ENCODE results near the gene C16orf90.

The C16orf90 gene

DNA sequence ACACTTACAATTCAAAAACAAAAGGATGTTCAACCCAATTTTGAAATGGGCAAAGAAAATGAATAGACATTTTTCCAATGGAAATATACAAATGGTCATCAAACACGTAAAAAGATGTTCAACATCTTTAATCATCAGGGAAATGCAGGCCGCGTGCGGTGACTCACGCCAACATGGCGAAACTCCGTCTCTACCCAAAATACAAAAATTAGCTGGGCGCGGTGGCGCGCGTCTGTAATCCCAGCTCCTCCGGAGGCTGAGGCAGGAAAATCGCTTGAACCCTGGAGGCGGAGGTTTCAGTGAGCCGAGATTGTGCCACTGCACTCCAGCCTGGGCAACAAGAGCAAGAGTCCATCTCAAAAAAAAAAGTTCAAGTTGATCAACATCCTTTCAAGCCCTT is 3.7 kb upstream of the C16orf90 start:
- H4K20me1 ChIP-seq (ENCODE audit: insufficient read depth), result no peaks in the 10 kb centered on the region
- TF ChIP-seq, protein P1, sequence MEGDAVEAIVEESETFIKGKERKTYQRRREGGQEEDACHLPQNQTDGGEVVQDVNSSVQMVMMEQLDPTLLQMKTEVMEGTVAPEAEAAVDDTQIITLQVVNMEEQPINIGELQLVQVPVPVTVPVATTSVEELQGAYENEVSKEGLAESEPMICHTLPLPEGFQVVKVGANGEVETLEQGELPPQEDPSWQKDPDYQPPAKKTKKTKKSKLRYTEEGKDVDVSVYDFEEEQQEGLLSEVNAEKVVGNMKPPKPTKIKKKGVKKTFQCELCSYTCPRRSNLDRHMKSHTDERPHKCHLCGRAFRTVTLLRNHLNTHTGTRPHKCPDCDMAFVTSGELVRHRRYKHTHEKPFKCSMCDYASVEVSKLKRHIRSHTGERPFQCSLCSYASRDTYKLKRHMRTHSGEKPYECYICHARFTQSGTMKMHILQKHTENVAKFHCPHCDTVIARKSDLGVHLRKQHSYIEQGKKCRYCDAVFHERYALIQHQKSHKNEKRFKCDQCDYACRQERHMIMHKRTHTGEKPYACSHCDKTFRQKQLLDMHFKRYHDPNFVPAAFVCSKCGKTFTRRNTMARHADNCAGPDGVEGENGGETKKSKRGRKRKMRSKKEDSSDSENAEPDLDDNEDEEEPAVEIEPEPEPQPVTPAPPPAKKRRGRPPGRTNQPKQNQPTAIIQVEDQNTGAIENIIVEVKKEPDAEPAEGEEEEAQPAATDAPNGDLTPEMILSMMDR (conservative IDR thresholded peaks at IDR 0.05; ENCODE audit: low read depth, low read length), result no peak

DNA sequence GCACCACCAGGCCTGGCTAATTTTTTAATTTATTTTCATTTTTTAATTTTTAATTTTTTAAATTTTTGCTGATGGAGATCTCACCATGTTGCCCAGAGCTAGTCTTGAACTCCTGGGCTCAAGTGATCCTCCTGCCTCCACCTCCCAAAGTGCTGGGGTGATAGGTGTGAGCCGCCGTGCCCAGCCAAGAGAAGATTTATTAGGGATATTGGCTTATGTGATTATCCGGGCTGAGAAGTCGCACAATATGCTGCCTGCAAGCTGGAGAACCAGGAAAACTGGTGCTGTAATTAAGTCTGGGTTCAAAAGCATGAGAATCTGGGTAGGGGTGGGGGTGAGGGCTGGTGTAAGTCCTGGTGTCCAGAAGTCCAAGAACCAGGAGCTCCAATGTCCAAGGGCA is 2.5 kb upstream of the C16orf90 start:
- Histone ChIP-seq H3K36me3 (ENCODE audit: insufficient read depth) (no peaks in the 10 kb centered on the region), H3K9ac (no peak overlapping the region), H3K27ac (no peak overlapping the region), H2AFZ (ENCODE audit: low read depth) (no peak overlapping the region), H3K4me3 (IDR thresholded peaks at IDR 0.05; ENCODE audit: insufficient read depth, low read depth, low read length) (no peak overlapping the region), H3K79me2 (ENCODE audit: insufficient read depth, low read depth) (peaks cover 10% of the 10 kb centered on the region), H3K4me2 (no peak overlapping the region), H3K4me1 (ENCODE audit: low read depth, poor library complexity, severe bottlenecking) (peaks cover 16% of the 10 kb centered on the region), H3K27me3 (ENCODE audit: insufficient read depth, low read depth) (no peaks in the 10 kb centered on the region), H4K20me1 (ENCODE audit: insufficient read depth) (no peaks in the 10 kb centered on the region)
- TF ChIP-seq, protein P1 (conservative IDR thresholded peaks at IDR 0.05; ENCODE audit: low read depth, low read length), result no peak

More for the DNA sequence above, 3.7 kb upstream of the C16orf90 start:
- H3K9ac ChIP-seq, result no peak overlapping the region
- no peaks in the 10 kb centered on the region for H3K36me3 ChIP-seq (ENCODE audit: insufficient read depth)
- no peak overlapping the region for H3K4me3 ChIP-seq (IDR thresholded peaks at IDR 0.05; ENCODE audit: insufficient read depth, low read depth, low read length)
- H3K4me1 ChIP-seq (ENCODE audit: low read depth, poor library complexity, severe bottlenecking), result peaks cover 28% of the 10 kb centered on the region
- H2AFZ ChIP-seq (ENCODE audit: low read depth), result no peak overlapping the region
- no peak overlapping the region for H3K4me2 ChIP-seq
- no peaks in the 10 kb centered on the region for H3K27me3 ChIP-seq (ENCODE audit: insufficient read depth, low read depth)
- no peak overlapping the region for H3K27ac ChIP-seq
- peaks cover 10% of the 10 kb centered on the region for H3K79me2 ChIP-seq (ENCODE audit: insufficient read depth, low read depth)

DNA sequence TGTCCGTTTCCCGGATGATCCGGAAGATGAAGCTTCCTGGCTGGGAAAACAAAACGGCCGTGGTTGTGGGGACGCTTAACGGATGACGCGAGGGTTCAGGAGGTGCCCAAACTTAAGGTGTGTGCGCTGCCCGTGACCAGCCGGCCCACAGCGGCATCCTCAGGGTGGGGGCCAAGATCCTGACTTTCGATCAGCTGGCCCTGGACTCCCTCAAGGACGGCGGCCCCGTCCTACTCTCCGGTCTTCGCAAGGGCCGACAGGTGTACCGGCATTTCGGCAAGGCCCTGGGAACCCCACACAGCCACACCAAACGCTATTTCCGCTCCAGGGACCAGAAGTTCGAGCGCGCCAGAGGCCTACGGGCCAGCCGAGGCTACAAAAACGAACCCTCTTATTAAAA is 1.1 kb upstream of the C16orf90 start:
- no peak overlapping the region for H3K9ac ChIP-seq
- no peak overlapping the region for H3K4me2 ChIP-seq
- H3K4me3 ChIP-seq (IDR thresholded peaks at IDR 0.05; ENCODE audit: insufficient read depth, low read depth, low read length), result no peak overlapping the region
- no peak overlapping the region for H2AFZ ChIP-seq (ENCODE audit: low read depth)
- TF ChIP-seq, protein P1 (conservative IDR thresholded peaks at IDR 0.05; ENCODE audit: low read depth, low read length), result no peak
- H3K4me1 ChIP-seq (ENCODE audit: low read depth, poor library complexity, severe bottlenecking), result peaks cover 2% of the 10 kb centered on the region
- no peak overlapping the region for H3K27ac ChIP-seq
- no peaks in the 10 kb centered on the region for H3K36me3 ChIP-seq (ENCODE audit: insufficient read depth)
- no peaks in the 10 kb centered on the region for H3K27me3 ChIP-seq (ENCODE audit: insufficient read depth, low read depth)
- no peaks in the 10 kb centered on the region for H4K20me1 ChIP-seq (ENCODE audit: insufficient read depth)
- peaks cover 4% of the 10 kb centered on the region for H3K79me2 ChIP-seq (ENCODE audit: insufficient read depth, low read depth)

DNA sequence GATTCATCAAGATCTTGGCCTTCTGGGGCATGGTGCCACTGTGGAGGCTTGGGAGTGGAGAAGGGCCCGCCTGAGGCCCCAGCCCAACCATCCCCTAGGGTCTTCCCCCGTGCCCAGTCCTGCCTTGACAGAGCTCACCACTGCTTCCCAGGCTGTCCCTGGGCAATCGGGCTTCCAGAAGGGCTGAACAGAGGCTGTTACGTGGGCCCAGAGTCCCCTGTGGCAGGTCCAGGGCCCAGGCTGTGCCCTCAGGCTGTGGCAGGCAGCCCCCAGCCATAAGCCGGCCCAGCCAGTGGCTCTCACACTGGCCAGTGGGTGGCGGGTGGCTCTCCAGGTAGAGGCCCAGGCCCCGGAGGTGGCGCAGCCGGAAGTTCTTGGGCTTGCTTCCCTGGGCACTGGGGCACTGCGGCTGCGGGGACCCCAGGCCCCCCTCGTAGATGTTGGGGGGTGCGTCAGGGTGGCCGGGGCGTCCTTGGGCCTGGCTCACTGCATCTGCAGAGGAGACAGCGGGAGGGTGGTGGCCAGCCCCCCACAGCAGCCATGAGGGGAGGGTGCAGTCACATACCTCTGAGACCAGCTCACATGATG is 809 bp downstream of the C16orf90 start:
- Histone ChIP-seq H3K36me3 (ENCODE audit: insufficient read depth) (no peaks in the 10 kb centered on the region), H3K4me1 (ENCODE audit: low read depth, poor library complexity, severe bottlenecking) (no peaks in the 10 kb centered on the region), H3K4me2 (no peak overlapping the region), H3K79me2 (ENCODE audit: insufficient read depth, low read depth) (no peaks in the 10 kb centered on the region), H4K20me1 (ENCODE audit: insufficient read depth) (no peaks in the 10 kb centered on the region), H3K27ac (no peak overlapping the region), H3K4me3 (IDR thresholded peaks at IDR 0.05; ENCODE audit: insufficient read depth, low read depth, low read length) (no peak overlapping the region), H3K9ac (no peak overlapping the region), H3K27me3 (ENCODE audit: insufficient read depth, low read depth) (no peaks in the 10 kb centered on the region), H2AFZ (ENCODE audit: low read depth) (no peak overlapping the region)
- TF ChIP-seq, protein P1 (conservative IDR thresholded peaks at IDR 0.05; ENCODE audit: low read depth, low read length), result no peak

All from KMS-11 (cell line).